Measurements from ENCODE around the gene NDUFAF3.
"Not testable (repeated sequence)": the region's sequence is repeated elsewhere in the genome, so short reads cannot be mapped to it uniquely, and the experiment has no call there.

The NDUFAF3 gene

DNA sequence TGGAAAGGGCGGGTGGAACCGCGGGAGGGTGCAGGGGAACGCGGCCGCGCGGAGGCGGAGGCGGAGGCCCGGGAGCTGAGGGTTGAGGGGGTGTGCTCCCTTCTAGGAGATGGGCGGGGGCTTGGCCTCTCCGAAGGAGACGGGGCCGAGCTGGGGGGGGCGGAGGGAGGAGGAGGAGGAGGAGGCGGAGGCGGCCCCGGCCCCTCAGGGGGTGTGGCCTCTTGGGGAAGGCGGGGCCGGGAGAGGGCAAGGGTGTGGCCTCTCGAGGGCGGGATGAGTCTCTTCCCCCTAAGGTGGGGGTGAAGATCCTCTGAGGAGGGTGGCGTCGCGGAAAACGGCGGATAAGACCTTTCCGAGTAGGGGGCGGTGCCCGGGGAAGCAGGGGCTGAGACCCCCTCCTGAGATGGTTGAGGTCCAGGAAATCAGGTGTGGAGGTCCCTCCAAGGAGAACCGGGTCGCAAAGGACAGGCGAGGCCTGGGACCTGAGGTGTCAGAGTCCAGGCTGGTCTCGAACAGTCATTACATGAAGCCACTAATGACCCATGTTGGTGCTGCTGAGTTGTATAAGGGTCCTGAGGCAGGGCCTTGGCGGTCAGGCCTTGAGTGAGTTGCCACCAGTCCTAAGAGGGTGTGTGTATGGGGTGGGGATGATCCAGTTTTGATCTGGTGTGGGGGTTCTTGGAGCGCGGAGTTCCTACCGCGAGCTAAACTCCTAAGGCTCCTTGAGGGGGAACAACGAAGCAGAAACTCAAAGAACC lies 14.0 kb upstream of the NDUFAF3 start:
- in situ Hi-C loops (cut with MboI; ENCODE audit: low sequenced_read_pairs, unreplicated experiment) = no loop called here
- TF ChIP-seq, protein P1, sequence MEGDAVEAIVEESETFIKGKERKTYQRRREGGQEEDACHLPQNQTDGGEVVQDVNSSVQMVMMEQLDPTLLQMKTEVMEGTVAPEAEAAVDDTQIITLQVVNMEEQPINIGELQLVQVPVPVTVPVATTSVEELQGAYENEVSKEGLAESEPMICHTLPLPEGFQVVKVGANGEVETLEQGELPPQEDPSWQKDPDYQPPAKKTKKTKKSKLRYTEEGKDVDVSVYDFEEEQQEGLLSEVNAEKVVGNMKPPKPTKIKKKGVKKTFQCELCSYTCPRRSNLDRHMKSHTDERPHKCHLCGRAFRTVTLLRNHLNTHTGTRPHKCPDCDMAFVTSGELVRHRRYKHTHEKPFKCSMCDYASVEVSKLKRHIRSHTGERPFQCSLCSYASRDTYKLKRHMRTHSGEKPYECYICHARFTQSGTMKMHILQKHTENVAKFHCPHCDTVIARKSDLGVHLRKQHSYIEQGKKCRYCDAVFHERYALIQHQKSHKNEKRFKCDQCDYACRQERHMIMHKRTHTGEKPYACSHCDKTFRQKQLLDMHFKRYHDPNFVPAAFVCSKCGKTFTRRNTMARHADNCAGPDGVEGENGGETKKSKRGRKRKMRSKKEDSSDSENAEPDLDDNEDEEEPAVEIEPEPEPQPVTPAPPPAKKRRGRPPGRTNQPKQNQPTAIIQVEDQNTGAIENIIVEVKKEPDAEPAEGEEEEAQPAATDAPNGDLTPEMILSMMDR (IDR thresholded peaks at IDR 0.05; ENCODE audit: borderline replicate concordance, control extremely low read depth, extremely low read depth, insufficient read depth, missing control alignments) = no peak
- peak; percentile 89 for DNase-seq (ENCODE audit: low spot score)

DNA sequence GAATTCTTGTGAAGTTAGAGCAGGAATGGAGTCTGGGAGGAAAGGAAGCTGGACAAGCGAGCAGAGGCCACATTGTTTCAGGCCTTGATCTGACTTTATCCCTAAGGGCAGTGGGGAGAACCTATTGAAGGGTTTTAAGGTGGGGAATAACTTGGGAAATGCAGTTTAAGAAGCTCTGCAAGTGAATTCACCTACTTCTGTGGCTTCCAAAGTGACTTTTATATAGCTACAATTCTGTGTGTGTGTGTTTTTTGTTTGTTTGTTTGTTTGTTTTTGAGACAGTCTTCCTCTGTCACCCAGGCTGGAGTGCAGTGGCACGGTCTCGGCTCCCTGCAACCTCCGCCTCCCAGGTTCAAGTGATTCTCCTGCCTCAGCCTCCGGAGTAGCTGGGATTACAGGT lies 13.3 kb upstream of the NDUFAF3 start:
- DNase-seq (ENCODE audit: low spot score); in situ Hi-C loops (cut with MboI; ENCODE audit: low sequenced_read_pairs, unreplicated experiment): not testable (repeated sequence)

DNA sequence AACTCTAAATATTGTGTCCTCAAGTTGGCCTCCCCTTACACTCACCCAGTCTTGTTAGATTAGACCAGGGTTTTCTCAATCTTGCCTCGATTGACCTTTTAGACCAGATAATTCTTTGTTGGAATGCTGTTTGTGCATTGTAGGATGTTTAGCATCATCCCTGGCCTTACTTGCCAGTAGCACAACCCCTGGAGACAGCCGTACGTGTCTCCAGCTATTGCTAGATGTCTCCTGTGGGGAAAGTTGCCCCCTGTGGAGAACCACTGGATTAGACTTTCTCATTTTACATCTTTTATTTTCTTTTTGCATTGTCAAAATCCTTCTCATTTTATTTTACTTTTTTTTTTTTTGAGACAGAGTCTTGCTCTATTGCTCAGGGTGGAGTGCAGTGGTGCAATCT lies 12.5 kb upstream of the NDUFAF3 start:
- no peak for DNase-seq (ENCODE audit: low spot score)
- TF ChIP-seq, protein P1 (IDR thresholded peaks at IDR 0.05; ENCODE audit: borderline replicate concordance, control extremely low read depth, extremely low read depth, insufficient read depth, missing control alignments) = no peak
- in situ Hi-C loops (cut with MboI; ENCODE audit: low sequenced_read_pairs, unreplicated experiment) = no loop called here

DNA sequence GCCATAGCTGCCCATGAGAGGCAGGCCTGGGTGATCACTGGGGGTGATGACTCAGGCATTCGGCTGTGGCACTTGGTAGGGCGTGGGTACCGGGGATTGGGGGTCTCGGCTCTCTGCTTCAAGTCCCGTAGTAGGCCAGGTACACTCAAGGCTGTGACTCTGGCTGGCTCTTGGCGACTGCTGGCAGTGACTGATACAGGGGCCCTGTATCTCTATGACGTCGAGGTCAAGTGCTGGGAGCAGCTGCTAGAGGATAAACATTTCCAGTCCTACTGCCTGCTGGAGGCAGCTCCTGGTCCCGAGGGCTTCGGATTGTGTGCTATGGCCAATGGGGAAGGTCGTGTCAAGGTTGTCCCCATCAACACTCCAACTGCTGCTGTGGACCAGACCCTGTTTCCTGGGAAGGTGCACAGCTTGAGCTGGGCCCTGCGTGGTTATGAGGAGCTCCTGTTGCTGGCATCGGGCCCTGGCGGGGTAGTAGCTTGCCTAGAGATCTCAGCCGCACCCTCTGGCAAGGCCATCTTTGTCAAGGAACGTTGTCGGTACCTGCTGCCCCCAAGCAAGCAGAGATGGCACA lies 9.4 kb upstream of the NDUFAF3 start:
- no peak for DNase-seq (ENCODE audit: low spot score)
- in situ Hi-C loops (cut with MboI; ENCODE audit: low sequenced_read_pairs, unreplicated experiment) = no loop called here
- TF ChIP-seq, protein P1 (IDR thresholded peaks at IDR 0.05; ENCODE audit: borderline replicate concordance, control extremely low read depth, extremely low read depth, insufficient read depth, missing control alignments) = no peak

DNA sequence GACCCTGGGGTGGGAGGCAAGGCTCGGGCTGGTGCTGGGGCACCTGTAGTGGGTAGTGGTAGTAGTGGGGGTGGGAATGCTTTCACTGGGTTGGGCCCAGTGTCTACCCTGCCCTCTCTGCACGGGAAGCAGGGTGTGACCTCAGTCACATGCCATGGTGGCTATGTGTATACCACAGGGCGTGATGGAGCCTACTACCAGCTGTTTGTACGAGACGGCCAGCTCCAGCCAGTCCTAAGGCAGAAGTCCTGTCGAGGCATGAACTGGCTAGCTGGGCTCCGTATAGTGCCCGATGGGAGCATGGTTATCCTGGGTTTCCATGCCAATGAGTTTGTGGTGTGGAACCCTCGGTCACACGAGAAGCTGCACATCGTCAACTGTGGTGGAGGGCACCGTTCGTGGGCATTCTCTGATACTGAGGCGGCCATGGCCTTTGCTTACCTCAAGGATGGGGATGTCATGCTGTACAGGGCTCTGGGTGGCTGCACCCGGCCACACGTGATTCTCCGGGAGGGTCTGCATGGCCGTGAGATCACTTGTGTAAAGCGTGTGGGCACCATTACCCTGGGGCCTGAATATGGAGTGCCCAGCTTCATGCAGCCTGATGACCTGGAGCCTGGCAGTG lies 8.7 kb upstream of the NDUFAF3 start:
- TF ChIP-seq, protein P1 (IDR thresholded peaks at IDR 0.05; ENCODE audit: borderline replicate concordance, control extremely low read depth, extremely low read depth, insufficient read depth, missing control alignments) = no peak
- in situ Hi-C loops (cut with MboI; ENCODE audit: low sequenced_read_pairs, unreplicated experiment) = no loop called here
- no peak for DNase-seq (ENCODE audit: low spot score)

DNA sequence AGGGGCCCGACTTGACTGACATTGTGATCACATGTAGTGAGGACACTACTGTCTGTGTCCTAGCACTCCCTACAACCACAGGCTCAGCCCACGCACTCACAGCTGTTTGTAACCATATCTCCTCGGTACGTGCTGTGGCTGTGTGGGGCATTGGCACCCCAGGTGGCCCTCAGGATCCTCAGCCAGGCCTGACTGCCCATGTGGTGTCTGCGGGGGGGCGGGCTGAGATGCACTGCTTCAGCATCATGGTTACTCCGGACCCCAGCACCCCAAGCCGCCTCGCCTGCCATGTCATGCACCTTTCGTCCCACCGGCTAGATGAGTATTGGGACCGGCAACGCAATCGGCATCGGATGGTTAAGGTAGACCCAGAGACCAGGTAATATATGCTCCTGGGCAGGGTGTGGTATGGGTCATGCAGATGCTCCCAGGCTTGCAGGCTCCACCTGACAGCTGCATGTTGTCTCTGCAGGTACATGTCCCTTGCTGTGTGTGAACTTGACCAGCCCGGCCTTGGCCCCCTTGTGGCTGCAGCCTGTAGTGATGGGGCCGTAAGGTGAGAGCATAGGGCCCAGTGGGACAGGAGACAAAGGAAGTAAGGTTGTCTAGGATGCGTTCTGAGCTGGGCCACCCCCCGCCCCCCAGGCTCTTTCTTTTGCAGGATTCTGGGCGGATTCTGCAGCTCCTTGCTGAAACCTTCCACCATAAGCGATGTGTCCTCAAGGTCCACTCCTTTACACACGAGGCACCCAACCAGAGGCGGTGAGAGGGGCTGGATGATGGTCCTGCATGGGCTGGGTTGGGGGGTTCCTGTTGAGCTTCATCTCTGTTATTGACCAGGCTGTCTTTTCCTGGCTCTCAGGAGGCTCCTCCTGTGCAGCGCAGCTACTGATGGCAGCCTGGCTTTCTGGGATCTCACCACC lies 7.9 kb upstream of the NDUFAF3 start:
- peak; percentile 66 for DNase-seq (ENCODE audit: low spot score)
- in situ Hi-C loops (cut with MboI; ENCODE audit: low sequenced_read_pairs, unreplicated experiment) = no loop called here
- TF ChIP-seq, protein P1 (IDR thresholded peaks at IDR 0.05; ENCODE audit: borderline replicate concordance, control extremely low read depth, extremely low read depth, insufficient read depth, missing control alignments) = peak; percentile 35
